Skeletal muscle cell (primary cell): Measurements from ENCODE around the gene ETV6.
"Not testable (repeated sequence)": the region's sequence is repeated elsewhere in the genome, so short reads cannot be mapped to it uniquely, and the experiment has no call there.

Experiments
- DNase-seq: peaks from one replicate; pipeline ENCODE4 v3.0.0-alpha.2; 2010; ENCODE audit warnings: low read depth
- H3K4me3 ChIP-seq: 2 replicates; pipeline ENCODE4 v1.5.1; 2011; ENCODE audit warnings: low read depth, mild to moderate bottlenecking, control low read depth, low read length, moderate library complexity

ETV6 gene

GRCh38 chr12:11663130-11663529 lies 13.7 kb downstream of the ETV6 start:
- DNase-seq, result no peak
- no peak overlapping the region for H3K4me3 ChIP-seq

DNA sequence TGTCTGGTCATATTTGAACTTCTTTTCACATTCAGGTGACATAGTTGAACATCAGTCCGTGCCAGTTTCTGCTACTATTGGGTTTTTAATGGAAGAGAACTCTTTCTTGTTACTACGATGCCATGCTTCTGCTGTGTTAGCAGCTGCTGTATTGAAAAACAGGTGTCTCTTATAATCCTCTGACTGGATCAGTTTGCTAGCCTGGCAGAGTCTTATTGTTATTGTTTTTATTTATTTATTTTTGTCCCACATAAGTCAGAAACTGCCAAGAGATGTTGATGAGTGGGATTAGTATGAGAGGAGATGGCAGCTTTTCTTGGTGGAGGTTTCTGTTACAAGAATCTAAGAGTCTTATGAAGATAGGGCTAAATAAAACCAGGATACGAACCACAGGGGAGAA lies 14.6 kb downstream of the ETV6 start:
- H3K4me3 ChIP-seq, result no peak overlapping the region
- DNase-seq, result no peak

- no peak overlapping the region for H3K4me3 ChIP-seq
- DNase-seq, result no peak
Observed at GRCh38 chr12:11666131-11667050, 16.9 kb downstream of the ETV6 start.

- no peak overlapping the region for H3K4me3 ChIP-seq
- DNase-seq, result no peak
Observed at GRCh38 chr12:11667171-11667570, 17.7 kb downstream of the ETV6 start.

DNA sequence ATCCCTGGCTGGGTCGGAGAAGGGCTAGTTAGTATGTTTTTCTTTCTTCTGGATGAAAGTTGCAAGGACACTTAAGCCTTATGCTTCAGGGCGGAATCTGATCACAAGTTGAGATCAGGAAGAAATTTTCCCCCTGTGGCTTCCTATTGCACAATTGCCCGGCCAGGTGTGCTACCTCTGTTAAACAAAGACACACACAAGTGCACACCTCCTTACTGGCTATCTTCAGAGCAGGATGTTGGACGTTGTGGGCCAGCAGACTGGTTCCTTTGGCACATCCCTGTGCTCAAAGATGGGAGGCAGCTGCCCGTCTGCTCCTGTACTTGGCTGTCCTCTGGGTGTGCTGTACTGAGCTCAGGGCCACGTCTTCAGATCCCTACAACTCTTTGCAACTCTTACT lies 19.1 kb downstream of the ETV6 start:
- no peak for DNase-seq

GRCh38 chr12:11669348-11669747 lies 19.9 kb downstream of the ETV6 start:
- no peak for DNase-seq

More for the DNA sequence above, 19.1 kb downstream of the ETV6 start:
- H3K4me3 ChIP-seq, result no peak overlapping the region

DNA sequence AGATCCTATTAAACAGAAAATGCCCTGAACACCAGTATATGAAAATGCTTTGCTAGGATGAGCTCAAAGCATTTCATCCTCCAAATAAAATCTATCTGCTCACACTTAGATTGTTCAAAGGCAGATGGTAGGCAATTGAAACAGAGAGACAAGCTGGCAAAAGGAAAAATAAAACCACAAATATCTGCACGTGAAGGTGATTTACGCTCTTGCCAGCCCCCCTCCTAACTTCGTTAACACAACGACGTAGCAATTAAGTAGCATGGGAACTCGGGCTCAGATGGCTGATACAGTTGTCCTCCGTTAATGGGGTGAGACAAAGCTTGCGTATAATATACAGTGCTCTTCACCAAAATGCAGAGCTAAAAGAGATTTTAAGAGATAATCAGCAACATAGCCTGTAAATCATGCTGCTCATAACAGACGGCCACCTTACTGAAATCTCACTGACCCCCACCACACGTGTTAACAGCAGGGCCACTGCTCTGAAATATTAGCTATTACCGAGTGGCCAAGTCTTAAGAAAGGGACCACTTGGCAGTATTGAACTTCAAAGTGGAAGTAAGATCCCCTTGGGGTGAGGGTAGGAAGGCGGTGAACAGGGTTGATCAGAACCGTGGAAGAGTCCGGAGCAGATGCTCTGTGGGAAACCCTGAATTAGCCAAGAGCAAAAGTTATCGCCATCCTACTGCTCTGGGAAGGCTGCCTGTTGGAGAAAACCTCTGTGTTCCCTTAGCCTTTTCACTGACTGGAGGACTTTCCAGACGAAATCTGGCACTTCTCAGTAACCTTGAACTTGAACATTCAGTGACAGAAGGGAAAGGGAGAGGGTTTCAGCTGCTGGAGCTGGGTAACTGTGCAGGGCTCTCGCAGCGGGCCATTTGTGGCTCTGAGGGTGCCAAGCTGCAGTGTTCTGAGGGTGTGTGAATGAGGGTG lies 23.1 kb downstream of the ETV6 start:
- no peak for DNase-seq
- H3K4me3 ChIP-seq, result no peak overlapping the region

More at GRCh38 chr12:11669348-11669747, 19.9 kb downstream of the ETV6 start:
- no peak overlapping the region for H3K4me3 ChIP-seq

DNA sequence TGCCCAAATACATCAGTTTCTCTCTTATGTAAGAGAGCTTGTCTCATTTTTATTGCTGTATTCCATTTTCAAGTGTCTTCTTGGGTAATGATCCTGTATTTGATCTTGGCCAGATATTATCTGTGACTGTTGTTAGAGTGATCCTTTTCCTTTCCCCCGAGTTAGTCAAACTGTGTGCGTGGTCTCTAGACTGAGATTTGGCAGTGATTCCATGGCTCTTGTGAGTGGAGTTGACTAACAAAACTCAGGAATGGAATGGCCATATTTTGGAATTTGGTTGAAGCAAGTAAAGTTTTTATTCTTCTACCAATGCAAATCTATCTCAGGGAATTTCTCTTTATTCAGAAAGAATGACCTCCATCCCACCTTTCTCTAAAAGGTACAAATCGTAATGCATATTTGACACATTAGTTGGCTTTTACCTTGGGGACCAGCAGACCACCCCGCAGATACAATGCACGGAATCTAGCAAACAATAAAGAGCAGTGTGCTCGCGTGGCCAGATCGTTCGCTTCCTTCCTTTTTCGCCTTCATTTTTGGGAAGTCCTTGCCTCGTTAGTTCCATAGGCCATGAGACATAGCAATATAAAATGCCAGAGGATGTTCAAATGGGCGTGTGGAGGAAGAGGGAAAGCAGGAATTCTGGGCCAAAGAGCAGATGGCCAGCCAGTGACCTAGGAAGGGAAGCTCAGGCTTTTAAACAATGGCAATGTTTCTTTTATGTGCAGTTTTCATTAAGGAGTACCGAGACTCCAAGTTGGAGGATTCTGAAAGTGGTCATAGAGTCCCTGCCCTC lies 24.4 kb downstream of the ETV6 start:
- DNase-seq, result no peak
- H3K4me3 ChIP-seq, result no peak overlapping the region

- DNase-seq, result no peak
- H3K4me3 ChIP-seq, result no peak overlapping the region
Observed at GRCh38 chr12:11674894-11675390, 25.5 kb downstream of the ETV6 start.

- DNase-seq, result no peak
- H3K4me3 ChIP-seq, result no peak overlapping the region
Observed at GRCh38 chr12:11676052-11676451, 26.6 kb downstream of the ETV6 start.

GRCh38 chr12:11677093-11677492 lies 27.6 kb downstream of the ETV6 start:
- H3K4me3 ChIP-seq, result no peak overlapping the region
- DNase-seq, result no peak

GRCh38 chr12:11677752-11678151 lies 28.3 kb downstream of the ETV6 start:
- DNase-seq, result no peak
- no peak overlapping the region for H3K4me3 ChIP-seq

- no peak overlapping the region for H3K4me3 ChIP-seq
- no peak for DNase-seq
Observed at GRCh38 chr12:11678781-11679180, 29.3 kb downstream of the ETV6 start.

- DNase-seq, result no peak
- no peak overlapping the region for H3K4me3 ChIP-seq
Observed at GRCh38 chr12:11681207-11681606, 31.7 kb downstream of the ETV6 start.

DNA sequence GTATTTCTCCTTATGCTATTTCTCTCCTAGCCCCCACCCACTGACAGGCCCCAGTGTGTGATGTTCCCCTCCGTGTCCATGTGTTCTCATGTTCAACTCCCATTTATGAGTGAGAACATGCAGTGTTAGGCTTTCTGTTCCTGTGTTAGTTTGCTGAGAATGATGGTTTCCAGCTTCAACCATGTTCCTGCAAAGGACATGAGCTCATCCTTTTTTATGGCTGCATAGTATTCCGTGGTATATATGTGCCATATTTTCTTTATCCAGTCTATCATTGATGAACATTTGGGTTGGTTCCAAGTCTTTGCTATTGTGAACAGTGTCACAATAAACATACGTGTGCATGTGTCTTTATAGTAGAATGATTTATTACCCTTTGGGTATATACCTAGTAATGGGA lies 32.2 kb downstream of the ETV6 start:
- not testable (repeated sequence) for H3K4me3 ChIP-seq, DNase-seq

GRCh38 chr12:11684393-11684792 lies 34.9 kb downstream of the ETV6 start:
- no peak overlapping the region for H3K4me3 ChIP-seq
- DNase-seq, result no peak

GRCh38 chr12:11684811-11685210 lies 35.3 kb downstream of the ETV6 start:
- DNase-seq, result no peak
- no peak overlapping the region for H3K4me3 ChIP-seq

DNA sequence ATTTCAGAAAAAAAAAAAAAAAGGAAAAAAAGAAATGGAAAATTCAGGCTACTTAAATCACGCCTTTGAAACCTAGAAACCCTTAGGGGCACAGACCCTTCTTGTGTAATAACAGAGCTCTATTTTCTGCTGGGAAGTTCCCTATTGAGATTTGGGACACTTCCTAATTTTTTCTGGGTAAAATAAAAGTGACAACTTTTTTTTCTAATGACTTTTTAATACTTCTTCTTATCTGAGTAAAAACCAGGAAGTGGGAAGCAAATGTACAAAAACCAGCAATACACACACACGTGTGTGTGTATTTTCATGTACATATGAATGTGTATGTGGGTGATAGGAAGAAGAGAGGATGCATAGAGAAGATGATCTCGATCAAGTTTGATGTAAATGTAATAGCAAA lies 35.8 kb downstream of the ETV6 start:
- no peak for DNase-seq

GRCh38 chr12:11685716-11686115 lies 36.2 kb downstream of the ETV6 start:
- no peak for DNase-seq
- no peak overlapping the region for H3K4me3 ChIP-seq

More for the DNA sequence above, 35.8 kb downstream of the ETV6 start:
- H3K4me3 ChIP-seq, result no peak overlapping the region
